GM12865 (cell line): ENCODE results near the gene SNX33.
"Not testable (repeated sequence)": the region's sequence is repeated elsewhere in the genome, so short reads cannot be mapped to it uniquely, and the experiment has no call there.

ENCODE experiments used
- DNase-seq: peaks from one replicate; pipeline ENCODE4 v3.0.0; 2010; ENCODE audit warnings: low read depth
- H3K4me3 ChIP-seq: 2 replicates; pipeline ENCODE4 v1.5.1; 2011; ENCODE audit warnings: mild to moderate bottlenecking, low read depth, low read length, control low read depth
- TF ChIP-seq, protein P1 (sequence below): IDR thresholded peaks from 2 replicates; pipeline ENCODE4 v1.5.1; 2011; ENCODE audit warnings: low read length, control low read depth, low read depth, inconsistent platforms; ENCODE audit not compliant: insufficient read depth; ENCODE audit errors: missing control alignments

SNX33 gene

DNA sequence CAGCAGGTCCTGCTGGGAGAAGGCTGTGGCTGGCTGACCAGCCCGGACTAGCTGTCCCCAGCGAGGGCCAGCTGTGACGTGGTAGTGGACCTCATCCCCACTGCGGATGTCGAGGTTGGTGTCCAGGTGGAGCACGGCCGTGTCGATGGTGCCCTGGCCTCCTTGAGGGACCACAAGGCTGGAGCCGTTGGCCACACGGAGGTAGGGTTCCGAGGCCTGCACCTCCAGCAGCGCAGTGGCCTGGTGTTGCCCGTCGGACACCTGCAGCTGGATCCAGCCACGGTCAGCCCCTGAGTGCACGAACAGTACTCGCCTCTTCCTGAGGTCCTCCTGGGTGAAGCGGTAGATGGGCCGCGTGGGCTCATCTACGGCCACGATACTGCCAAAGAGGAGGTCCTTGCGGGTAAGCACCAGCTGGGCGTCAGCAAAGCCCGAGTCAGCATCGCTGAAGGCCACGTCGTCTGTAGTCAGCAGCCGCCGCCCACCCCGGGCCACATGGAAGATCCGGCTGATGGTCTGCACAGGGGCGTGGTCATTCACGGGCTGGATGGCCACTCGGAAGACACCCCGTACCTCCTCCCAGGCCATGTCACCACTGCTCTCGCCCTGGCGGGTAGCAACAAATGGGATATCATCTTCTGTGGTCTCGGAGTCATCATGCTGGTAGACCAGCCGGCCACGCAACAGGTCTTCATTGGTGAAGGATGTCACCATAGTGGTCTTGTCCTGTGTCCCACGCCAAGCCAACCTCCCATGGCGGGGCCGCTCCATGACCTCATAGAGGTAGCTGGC, 40.0 kb downstream of the SNX33 start:
- TF ChIP-seq, protein P1, sequence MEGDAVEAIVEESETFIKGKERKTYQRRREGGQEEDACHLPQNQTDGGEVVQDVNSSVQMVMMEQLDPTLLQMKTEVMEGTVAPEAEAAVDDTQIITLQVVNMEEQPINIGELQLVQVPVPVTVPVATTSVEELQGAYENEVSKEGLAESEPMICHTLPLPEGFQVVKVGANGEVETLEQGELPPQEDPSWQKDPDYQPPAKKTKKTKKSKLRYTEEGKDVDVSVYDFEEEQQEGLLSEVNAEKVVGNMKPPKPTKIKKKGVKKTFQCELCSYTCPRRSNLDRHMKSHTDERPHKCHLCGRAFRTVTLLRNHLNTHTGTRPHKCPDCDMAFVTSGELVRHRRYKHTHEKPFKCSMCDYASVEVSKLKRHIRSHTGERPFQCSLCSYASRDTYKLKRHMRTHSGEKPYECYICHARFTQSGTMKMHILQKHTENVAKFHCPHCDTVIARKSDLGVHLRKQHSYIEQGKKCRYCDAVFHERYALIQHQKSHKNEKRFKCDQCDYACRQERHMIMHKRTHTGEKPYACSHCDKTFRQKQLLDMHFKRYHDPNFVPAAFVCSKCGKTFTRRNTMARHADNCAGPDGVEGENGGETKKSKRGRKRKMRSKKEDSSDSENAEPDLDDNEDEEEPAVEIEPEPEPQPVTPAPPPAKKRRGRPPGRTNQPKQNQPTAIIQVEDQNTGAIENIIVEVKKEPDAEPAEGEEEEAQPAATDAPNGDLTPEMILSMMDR = no peak
- no peak overlapping the region for H3K4me3 ChIP-seq
- DNase-seq = no peak

DNA sequence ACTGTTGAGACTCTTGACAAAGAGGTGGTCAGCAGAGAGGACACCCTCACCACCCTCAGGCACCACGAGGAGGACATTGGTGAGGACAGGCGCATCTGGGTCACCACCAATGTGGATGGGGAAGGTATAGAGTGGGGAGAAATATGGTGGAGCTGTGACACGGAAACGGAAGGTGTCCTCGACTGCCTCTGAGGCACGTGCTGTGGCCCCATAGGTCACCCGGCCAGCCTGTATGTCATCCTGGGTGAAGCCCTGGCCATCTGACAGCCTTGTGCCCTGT, 40.5 kb downstream of the SNX33 start:
- TF ChIP-seq, protein P1 = no peak

DNA sequence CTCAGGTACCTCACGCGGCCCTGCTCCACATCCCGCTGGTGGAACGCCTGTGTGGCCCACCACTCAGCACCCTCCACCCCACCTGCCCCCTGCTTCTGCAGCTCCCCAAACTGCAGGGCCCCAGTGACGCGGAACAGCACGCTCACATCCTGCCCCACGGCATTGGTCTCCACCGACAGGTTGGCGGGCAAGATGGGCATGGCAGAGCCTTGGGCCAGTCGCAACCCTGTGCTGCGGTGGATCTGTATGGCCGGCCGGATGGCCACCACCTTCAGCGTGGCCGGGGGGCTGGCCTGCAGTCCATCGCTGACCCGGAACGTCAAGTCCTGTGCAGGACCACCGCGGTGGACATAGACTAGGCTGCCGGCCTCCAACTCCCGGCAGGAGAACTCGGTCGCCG, 41.1 kb downstream of the SNX33 start:
- no peak overlapping the region for H3K4me3 ChIP-seq
- no peak for DNase-seq
- TF ChIP-seq, protein P1 = no peak

More for the DNA sequence above, 40.5 kb downstream of the SNX33 start:
- no peak for DNase-seq
- H3K4me3 ChIP-seq = no peak overlapping the region

DNA sequence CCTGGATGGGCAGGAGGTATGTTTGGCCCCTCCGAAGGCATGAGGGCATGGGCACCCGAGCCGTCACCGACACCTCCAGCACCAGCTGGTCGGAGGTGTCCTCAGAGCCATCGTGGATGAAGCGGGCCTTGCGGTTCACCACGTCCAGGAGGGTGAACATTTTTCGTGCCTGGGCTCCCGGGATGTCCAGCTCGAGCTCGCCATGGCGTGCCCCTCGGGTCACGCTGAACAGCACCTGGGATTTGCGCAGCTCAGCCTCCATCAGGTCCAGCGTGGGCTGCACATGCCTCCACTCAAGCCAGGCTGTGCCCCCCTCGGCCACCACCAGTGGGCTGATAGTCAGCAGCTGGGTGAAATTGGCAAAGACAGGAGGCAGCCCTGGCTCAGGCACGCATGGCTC, 41.7 kb downstream of the SNX33 start:
- H3K4me3 ChIP-seq, DNase-seq: not testable (repeated sequence)

DNA sequence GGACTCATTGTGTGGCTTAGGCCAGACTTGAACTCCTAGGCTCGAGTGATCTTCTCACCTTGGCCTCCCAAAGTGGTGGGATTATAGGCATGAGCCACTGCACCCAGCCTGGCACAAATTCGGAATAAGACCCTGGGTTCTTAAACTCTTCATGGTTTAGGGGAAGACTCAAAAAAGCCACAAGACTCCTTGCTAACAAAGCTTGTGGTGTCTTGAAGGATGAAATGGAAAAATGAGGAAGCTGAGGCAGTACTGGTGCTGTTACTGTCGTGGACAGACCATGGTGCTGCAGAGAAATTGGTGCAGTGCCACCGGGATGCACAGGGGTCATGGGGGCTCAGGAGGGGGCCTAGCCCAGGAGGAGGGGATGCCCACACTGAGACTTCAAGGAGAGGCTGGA, 44.6 kb downstream of the SNX33 start:
- not testable (repeated sequence) for H3K4me3 ChIP-seq, DNase-seq

DNA sequence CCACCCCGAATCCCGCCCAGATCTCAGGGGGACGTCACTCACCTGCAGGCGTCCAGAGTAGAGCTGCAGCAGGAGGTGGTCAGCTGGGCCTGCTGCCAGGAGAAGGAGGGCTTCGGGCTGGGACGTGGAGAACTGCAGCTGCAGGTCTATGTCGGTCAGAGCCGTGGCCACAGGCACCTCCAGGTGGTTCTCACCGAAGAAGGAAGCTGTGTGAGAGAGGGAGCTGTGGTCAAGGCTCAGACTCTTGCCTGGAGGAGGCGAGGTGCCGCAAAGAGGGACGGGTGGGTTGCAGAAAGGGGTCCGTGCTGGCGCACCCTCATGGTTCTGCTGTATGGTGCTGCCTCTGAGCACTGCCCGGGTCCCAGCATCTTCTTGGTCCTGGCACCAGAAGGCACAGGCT, 45.3 kb downstream of the SNX33 start:
- not testable (repeated sequence) for DNase-seq, H3K4me3 ChIP-seq

DNA sequence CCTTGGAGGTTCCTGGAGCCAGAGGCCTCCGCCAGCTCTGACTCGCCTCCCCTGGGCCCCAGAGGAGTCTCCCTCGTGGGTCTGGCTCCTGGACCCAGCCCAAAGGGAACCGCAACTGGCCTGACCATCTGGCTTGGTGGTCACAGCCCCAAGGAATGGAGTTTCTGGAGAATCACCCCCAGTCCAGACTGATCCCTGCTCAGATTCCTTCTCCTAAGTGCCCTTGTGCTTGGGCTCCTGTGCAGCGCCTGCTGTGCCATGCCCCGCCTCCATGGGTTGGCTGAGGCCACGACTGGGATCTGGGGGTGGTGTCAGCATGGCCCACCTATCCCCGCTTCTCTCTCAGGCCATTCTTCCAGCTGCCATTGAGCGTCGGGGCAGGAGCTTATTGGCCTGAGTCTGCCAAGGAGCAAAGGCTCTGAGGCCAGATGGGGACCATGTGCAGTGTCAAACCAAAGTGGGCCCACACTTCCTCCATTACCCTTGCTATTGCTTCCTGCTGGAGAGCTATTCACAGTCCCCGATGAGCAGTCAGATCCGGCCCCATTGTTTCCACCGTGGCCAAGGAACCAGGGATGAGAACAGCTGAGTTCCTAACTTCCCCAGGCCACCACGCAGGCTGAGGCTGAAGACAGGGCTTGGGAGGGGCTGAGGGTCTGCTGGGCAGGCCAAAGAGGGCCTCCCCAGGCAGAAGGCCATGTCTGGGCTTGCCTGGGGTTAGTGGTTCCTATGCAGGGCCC, 46.0 kb downstream of the SNX33 start:
- no peak overlapping the region for H3K4me3 ChIP-seq
- no peak for DNase-seq
- TF ChIP-seq, protein P1 = no peak

DNA sequence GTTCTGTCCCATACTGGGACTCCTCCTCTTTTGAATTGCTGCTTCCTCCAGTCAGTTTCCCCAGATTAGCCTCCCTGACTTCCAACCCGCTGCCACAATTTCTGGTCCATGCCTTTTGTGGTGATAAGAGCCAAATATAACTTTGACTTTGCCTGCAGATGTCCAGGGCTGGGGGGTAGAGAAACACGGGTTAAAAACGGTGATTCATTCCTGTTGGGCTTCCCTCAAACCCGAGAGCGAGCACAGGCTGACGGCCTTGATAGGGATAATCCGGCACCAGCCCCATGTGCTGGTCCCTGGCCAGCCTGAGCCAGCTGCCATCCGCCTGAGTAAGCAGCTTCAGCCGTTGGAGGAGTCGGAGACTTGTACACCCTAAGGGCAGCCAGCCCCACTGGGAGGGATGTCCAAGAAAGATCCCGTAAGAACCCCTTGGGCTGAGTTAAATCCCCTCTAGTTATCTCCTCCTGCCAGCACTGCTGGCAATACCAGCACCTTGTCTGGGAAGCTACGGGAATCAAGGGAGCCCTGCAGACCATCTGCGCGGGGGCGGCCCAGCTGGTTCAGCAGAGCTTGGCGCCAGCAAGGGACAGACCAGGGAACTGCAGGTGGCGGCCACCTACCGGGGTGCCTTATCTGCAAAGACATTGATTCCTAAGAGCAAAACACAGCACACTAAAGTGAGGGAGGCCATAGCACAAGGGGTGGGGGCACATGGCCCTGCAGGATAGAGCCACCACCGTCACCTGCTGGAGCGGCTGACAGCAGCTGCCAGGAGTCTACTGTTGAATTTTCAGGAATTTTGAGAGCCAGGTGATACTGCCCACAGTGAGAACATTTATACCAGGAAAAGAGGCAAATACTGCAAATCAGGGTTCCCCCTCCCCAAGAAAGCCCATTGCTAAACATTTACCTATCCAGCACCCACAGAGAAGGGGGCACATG, 46.8 kb downstream of the SNX33 start:
- H3K4me3 ChIP-seq = no peak overlapping the region
- TF ChIP-seq, protein P1 = peak; percentile 9
- DNase-seq = no peak
